Measurements from ENCODE around the gene SH3TC1.
A peak's percentile ranks its signal among the peaks of the same experiment; 100 is the strongest.

Gene SH3TC1

DNA sequence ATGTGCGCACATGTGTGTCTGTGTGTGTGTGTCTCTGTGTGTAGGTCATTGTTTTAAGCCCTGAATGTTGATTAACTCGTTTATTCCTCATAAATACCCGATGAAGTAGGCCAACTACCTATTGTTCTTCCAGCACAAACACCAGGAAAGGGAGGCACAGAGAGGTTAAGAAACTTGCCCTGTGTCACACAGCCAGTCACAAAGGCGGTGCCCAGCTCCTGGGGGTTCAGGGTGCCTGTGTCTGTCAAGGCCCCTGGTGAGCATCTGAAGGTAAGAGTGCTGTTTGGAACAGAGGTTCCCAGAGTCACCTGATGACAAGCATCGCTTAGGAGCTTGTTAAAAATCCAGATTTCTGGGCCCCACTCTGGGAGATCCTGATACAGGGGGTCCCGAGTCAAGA lies 18.0 kb upstream of the SH3TC1 start:
- DNase-seq (ENCODE audit: low read depth), result no peak

DNA sequence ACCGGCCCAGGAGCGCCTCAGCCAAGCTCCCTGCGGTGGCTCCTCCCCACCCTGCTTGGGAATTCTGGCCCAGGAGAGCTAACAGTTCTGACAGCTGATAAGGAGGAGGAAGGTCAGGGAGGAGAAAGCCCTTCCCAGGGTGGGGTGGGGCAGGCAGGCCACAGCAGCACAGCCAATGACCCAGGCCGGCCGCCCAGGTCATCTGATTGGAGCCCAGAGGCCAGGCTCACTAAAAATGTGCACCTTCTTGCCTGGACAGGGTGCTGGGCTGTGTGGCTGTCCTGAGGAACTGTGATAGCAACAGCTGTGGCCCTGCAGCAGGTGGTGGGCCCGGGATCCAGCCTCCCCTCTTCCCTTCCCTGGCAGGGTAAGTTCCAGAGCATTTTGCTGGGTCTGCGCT lies 17.2 kb upstream of the SH3TC1 start:
- DNase-seq (ENCODE audit: low read depth), result no peak

DNA sequence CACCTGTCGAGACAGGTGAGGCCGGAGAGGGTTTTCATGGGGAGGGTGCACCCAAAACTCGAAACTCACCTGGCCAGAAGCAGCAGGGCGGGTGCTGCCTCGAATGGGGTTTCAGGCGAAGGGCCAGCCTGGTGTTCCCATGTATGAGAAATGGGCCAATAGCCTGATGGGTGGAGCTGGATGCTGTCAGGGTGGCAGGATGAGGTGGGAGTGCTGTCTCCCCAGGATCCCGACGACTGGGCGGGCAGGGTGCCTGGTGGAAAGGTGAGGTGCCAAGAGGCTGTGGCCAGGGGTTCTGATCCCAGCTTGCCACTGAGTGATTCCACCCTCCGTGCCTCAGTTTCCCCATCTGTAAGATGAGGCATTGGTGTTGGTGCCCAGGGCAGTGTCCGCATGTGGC lies 16.8 kb upstream of the SH3TC1 start:
- no peak for DNase-seq (ENCODE audit: low read depth)

DNA sequence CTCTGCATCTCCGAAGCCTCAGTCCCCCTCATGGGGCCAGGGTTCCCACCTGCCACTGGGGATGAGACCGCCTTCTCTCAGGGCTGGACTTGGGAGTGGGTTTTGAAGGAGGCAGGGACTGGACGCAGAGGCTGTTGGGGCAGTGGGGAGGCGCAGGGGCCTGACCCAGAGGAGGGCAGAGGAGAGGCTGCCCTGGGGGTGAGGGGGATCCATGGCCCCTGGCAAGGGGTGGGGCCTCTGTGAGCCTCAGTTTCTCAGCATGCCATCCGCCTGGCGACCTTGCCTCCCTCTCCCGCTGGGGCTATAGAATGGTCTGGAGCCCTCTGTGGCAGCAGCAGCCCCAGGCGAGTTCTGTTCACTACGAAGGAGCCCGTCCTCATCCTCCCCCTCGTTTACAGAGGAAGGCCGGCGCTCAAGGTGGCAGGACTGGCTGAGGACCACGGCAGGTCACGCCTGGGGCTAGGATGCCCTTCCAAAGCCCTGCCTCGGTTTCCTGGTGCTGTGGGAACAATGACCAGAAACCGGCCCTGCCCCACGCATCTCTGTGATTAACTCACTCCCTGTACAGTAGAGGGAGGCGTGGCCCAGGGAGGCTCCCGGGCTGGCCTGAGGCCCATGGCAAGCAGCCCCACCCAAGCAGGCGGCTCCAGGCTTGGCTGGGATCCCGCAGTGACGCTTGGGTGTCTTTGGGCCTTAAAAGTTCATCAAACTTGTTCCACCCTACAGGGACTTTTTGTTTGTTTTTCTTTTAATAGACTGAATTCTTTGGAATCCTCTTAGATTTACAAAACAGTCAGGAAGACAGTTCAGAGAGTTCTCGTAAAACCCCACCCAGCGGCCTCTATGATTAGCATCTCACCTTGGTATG lies 16.0 kb upstream of the SH3TC1 start:
- peak; percentile 95 for DNase-seq (ENCODE audit: low read depth)

DNA sequence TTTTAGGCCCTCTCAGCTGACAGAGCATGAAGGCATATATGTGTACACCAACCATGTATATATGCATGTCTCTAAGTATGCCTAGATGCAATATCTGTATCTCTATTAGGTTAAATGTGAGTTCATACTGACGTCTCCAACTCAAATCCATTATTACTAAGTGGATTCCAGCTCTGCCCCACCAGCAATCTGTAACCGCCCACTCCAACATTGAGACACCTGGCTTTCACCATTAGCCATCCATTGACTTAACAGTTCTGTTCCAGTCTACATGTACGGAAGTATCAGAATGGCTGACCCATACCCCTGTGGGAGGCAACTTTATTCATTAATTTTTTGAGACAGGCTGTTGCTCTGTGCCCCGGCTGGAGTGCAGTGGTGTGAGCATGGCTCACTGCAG lies 15.0 kb upstream of the SH3TC1 start:
- DNase-seq (ENCODE audit: low read depth), result no peak

DNA sequence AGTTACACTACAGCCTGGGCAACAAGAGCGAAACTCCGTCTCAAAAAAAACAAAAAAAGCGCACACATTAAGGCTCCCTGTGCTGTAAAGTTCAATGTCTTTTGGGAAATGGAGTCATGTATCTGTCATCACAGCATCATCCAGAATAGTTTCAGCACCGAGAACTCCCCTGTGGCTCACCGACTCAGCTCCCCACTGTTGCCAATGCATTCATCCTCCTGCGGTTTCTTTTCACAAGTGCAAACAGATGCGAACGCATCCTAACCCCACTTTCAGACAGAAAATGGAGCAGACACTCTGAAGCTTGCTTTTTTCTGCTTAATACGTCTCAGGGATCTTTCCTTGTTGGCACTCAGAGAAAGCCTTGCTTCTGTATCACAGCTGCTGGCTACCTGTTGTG lies 13.8 kb upstream of the SH3TC1 start:
- DNase-seq (ENCODE audit: low read depth), result peak; percentile 92

DNA sequence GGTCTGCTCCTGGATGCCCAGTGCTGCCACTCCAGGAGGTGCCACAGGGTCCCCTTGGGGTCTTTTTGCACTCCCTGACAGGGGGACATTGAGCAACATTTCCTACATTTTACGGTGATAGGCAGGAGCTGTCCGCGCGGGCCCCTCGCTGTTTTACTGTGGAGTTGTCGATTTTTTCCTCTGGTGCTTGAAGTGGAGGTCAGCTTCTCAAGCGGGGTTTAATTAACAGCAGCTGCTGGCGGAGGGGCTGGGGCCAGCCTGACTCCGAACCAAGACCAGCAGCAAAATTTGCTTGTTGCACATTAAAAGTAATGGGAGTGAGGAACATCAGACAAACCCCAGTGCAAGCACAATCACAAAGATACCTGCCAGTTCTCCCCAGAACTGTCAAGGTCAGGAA lies 13.2 kb upstream of the SH3TC1 start:
- no peak for DNase-seq (ENCODE audit: low read depth)

DNA sequence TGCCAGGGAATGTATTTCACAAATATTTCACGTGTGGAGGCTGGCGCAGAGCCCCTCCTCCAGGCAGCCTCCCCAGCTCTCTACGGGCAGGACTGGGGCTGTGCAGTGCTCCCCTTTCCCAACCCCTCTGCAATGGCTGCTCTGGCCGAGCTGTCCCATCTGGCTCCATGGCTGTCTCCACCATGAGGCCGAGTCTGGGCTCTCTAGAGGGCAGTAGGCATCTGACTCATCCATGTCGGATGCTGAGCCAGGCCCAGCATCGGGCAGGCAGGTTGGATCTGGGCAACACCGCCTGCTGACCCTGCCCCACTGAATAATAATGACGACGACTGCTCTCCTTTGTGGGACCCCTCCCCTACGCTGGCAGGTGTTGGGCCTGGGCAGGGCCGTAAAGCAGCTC lies 11.0 kb upstream of the SH3TC1 start:
- DNase-seq (ENCODE audit: low read depth), result no peak

DNA sequence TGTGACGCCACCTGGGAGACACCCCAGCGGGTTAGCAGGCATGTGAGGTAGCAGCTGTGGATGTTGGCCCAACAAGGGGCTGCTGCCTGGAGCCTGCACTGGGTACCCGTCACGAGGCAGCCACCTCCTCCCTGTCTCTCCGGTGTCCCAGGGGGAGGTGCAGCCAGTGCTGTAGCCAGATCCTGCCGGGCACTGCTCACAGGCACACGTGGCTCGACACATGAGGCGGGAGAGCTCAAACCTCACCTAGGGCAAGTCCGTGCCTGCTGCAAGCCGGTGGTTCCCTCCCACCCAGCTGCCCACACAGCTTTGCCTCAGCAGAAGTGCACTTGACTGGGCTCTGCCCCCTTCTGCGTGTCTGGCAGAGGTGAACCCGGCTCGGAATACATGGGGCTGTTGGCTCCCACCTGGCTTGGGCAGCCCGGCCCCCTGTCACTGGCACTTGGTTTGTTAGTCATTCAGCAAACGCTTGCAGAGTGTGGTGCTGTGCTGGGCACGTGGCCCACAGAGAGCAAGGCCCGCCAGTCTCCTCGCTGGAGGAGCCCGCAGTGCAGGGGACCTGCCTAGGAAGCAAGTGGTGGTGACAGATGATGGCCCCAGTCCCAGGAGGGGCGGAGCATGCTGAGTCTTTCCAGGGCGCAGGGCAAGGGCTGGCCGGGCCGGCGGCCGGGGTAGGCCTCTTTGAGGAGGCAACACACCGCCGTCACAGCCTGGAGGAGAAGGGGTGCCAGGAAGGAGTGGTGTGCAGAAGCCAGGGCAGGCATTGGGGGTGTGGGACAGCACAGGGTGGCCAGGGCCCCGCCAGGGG lies 10.1 kb upstream of the SH3TC1 start:
- no peak for DNase-seq (ENCODE audit: low read depth)

DNA sequence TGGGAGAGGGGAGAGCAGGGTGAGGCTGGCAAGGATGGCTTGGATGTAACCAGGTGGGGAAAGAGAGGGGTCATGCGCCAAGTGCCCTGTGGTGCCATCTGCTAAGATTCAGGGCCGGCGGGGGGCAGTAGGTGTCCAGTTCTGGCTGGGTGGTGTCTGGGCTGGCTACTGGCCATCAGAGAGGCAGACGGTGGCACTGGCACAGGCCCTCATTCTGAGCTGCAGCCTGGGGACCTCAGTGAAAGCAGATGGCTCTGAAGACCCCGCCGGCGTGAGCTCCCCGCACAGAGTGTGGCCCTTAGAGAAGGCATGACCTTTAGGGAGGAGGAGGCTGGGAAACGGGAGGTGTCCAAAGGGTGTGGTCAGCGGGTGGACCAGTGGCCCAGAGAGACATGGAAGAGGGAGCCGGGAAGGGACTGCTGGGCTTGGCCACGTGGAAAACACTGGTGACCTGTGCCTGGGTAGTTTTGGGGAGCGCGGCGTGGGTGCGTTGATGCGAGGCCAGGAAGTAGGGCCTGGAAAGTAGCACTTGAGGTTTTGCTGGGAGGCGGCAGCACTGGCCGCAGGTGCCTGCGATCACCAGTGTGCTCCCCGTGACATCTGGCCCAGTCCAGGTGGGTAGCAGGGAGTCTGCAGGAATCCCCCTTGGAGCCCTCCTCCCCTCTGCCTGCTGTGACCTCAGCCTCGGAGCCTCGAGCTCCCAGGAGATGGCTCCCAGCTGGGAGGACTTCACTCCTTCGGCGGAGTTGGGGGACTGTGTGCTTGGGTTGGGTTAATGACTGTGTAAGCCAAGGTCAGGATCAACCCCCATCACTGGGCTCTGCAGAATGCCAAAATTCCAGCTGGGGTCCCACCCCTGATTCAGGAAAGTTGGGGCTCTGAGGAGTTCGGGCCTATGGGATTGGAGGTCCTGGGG lies 9.3 kb upstream of the SH3TC1 start:
- DNase-seq (ENCODE audit: low read depth), result no peak

DNA sequence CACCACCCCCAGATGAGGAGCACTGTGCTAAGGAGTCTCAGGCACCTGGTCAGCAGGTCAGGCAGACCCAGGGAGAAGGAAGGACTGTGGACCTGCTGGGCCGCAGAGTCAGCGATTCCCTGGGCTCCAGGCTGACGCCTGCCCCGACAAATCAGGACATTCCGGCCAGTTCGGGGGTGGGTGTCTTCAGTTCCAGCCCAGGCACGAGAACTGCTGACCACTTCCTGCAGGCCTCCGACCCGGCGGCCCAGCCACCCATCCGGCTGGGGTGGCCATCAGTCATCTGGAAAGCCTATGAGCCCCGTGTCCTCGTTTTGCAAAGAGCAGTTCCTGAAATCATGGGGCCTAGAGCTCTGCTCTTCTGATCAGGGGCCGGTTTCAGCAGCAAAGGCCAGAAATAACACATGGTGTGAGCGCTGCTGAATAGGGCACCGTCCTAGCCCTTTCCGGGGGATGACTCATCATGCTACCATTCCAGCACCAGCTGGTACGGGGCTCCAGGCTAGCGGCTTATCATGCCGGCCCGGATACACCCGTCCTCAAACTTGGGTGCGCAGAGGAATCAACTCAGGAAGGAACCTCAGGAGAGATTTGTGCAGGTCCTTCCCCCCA lies 7.8 kb upstream of the SH3TC1 start:
- DNase-seq (ENCODE audit: low read depth), result peak; percentile 86

DNA sequence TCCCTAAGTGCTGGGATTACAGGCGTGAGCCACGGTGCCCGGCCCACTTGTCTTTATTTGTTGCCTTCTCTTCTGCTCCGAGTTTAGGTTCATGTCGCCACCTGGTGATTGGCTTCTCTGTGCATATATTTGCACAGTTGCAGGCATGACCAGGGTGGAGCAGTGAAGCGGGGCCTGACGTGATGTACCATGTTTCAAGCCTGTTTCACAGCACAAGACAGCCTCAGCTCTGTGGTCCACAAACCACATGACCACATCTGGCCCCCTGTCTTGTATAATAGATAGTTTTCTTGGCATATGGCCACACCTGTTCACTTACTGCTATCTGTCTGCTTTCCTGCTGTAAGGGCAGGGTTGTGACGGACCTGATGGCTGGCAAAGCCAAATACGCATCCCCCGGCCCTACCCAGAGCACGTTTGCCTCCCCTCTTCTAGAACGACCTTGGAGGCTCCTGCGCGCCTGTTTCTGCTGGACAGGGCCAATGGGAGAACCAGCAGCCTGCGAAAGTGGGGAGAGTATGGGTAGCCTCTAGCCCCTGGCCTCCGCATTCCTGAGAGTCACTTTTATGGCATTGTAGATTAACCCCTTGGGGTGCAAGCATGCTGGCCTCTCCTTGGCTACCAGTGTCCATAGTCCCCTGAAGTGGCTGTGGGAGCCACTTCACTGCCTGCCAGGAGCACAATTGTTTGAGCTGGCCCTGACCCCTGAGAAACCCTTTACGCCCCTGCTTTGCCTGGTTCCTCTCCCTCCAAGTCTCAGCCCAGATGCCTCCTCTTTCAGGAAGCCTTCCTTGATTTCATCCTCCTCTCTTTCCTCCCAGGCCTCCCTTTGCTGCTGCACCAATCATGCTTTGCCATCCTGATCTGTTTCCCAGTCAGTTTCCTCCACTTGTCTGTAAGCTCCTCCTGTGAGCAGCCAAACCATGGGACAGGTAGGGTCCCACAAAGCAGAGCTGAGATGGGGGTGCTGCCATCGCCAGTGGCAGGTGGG lies 6.0 kb upstream of the SH3TC1 start:
- DNase-seq (ENCODE audit: low read depth), result peak; percentile 70

DNA sequence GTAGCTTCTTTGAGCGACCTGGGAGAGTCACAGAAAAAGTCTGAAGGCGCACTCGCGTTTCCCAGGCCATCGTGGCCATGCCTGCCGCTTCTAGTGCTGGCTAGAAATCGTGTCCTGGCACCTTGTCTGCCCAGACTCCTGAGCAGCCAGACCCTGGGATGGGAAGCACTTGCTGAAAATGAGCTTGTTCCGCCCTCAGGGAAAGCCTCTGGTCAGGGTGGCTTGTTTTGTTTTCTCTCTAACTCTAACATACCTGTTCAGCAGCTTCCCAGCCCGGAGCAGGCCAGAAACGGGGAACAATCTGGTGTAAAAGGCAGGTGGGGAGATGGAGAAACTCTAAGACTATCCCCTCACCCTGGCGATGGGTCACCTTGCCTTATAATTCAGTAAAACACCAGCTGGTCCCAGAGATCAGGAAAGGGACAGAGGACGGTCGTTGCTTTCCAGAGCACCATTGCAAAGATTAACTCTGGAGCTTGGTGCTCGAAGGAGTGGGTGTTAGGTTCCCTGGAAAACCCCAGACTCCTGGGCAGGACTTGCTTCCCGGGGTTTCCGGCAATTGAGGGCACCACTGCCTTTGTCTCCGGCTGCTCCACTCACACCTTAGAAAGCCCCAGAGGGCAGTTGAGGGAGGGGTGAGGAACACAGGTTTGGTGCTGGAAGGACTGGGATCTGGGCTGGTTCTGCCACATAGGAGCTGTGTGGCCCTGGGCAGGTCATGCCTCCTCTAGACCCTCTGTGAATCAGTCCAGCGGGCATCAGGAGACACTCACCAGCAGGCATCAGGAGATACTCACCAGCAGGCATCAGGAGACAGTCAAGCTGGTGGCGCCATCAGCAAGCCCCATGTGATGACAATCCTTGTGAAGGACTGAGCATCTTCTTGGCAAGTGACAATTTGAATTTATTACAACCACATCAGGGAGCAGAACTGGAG lies 4.5 kb upstream of the SH3TC1 start:
- no peak for DNase-seq (ENCODE audit: low read depth)

DNA sequence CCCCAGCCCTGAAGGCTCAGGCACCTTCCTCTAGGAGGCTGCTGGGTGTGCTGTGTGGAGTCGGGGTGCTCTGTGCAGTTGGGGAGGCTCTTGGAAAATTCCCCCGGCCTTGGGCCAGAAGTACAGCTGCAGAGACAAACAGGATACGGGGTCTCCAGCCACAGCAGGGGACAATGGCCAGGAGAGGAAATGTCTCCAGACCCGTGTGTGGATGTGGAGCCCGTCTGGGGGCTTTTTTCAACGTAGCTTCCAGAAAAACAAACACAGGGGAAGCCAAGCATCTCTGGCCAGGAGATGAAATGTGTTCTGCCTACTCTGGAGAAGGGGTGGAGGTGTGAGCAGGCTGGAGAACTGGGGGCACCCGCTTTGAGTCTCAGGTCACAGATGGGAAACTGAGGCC lies 3.7 kb upstream of the SH3TC1 start:
- no peak for DNase-seq (ENCODE audit: low read depth)

DNA sequence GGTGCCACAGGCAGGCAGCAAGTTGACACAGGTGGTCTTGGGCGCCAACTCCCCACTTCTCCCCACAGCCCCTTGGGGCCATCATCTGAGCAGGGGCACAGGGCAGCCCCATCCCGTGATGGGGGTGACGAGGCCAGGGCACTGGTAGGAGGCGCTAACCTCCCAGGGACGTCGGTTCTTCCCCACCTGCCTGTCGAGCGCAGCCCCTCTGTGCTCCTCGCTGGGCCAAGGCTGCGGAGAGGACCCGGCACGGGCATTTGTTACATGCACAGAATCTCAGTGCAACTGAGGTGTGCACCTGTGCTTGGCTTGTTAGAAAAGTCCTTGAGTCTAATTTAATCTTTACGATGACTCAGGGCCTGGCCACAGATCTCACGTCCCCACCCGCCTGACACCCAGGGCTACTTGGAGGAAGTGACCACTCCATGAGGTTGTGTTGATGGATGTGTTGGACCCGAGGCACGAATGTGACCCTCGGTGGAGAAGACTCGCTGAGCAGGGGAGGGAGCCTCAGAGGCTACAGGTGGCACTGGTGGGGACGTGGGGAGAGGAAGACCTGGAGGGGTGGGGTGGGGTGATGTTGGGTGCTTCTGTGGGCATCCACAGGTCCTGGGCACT lies 3.1 kb upstream of the SH3TC1 start:
- no peak for DNase-seq (ENCODE audit: low read depth)

DNA sequence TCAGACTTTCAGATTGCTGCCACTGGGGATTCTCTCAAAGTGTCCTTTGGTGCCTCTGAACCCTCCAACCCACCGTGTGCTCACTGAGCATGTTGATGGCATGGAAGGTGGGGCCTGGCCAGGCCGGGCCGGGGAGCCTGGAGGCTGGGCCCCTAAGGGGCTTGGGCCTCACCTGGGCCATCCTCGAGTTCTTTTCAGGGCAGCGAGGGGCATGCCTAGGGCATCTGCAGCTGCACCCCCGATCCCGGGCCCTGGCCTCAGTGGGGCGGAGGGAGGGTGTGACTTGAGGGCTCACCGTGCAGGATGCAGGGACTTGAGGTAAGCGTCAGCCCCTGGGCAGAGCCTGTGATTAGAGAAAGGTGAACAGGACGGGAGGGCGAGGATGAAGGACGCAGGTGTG lies 1.6 kb upstream of the SH3TC1 start:
- DNase-seq (ENCODE audit: low read depth), result no peak

DNA sequence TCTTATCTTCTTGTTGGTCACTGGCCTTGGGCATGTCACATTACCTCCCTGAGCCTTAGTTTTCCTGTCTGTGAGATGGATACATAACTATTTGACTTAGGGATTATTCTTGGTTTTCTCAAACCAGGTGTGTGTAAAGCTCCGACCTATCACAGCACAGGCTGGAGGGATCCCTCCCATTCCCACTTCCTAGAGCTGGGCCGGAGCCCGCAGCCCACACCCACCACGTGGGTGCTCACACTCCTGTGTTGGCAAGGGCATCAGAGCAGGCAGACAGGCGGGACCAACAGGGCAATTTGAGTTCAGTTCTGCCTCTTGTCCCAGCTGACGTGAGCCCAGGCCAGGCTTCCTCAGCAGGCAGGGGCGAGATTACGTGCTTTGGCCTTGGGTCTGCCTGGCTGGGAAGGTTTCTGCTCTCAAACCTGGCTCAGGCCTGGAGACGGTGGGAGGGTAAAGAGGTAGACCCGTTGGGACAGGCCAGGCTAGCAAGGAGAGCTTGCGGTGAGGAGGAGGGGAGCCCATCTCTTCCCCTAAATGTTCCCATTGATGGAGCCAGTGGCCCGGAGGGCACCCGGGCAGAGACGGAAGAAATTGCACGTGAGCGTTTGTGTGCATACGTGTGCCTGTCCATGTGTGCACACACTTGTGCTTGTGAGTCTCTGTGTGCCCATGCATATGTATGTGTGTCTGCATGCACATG lies 734 bp upstream of the SH3TC1 start:
- DNase-seq (ENCODE audit: low read depth), result no peak

DNA sequence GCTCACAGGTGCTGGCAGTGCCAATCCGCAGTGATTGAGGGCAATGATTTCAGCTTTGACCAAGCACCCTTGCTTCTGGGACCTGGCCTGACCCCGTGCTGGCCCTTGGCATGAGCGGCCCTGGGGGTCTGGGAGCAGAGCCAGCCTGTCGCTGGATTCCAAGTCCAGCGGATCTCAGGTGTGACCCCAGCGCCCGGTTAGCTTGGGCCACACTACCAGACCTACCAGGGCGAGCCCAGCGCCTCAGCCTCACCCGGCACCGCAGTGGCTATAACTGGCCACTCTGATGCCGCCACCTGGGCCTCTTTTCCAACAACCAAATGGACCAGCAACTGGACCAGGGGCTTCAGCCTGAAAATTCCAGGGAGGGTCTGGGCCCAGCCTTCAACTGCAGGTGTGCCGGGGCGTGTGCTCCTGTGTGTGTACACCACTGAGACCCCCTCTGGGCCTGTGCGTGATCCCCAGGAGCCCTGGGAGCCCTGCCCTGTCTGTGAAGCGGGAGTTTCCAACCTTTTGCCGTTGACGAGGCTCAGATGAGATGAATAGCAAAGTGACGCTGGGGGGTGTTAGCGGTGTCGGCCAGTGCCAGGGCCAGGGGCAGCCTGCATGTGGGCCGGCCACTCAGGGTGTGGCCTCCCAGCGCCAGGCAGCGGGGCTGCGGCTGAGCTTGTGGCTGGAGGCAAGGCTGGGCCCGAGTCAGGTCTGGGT lies 658 bp downstream of the SH3TC1 start:
- DNase-seq (ENCODE audit: low read depth), result no peak

All from iris pigment epithelial cell (primary cell).